Transverse colon (tissue), 3 donors: ENCODE measurements around the gene CAD.

Source experiments
- EP300 ChIP-seq: sonication (generic); formaldehyde crosslinking; IDR thresholded peaks from one replicate; pipeline ENCODE4 v1.6.1; 2017; ENCODE audit warnings: antibody characterized with exemption, low read depth
- POLR2AphosphoS5 ChIP-seq, 3 donors: sonication (generic); formaldehyde crosslinking; IDR thresholded peaks; one replicate each; pipeline ENCODE4 v1.6.1; 2016; ENCODE audit warnings: antibody characterized with exemption in 3 of 3

DNA sequence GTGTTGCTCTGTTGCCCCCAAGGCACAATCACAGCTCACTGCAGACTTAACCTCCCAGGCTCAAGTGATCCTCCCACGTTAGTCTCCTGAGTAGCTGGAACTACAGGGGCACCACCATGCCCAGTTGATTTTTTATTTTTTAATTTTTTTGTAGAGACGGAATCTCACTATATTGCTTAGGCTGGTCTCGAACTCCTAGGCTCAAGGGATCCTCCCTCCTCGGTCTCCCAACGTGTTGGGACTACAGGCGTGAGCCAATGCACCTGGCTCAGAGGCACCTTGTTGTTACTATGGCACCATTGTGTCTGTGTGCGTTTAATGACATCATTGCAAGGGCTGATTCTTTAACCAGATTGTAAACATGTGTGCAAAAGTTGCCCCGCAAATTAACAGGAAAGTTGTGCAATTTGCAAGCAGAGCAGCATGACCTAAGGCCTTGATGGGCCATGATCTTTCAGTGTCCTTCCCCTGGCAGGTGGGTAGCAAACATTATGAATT is 45.8 kb upstream of the CAD start:
- TF ChIP-seq EP300 (no peak), POLR2AphosphoS5 (IDR thresholded peaks at IDR 0.05) (no peak)
